ENCODE data around the gene TBP.

- TF ChIP-seq ZBTB7A (IDR thresholded peaks at IDR 0.05; ENCODE audit: low read depth) = no peak
- TF ChIP-seq REST (IDR thresholded peaks at IDR 0.05; ENCODE audit: low read depth) = no peak
- TF ChIP-seq TAF1 (IDR thresholded peaks at IDR 0.05; ENCODE audit: low read depth) = no peak
- no peak for TF ChIP-seq TCF12 (IDR thresholded peaks at IDR 0.05; ENCODE audit: low read depth)
- TF ChIP-seq TEAD4 (IDR thresholded peaks at IDR 0.05) = no peak
- no peak for TF ChIP-seq CREB1 (IDR thresholded peaks at IDR 0.05; ENCODE audit: low read depth)
These were observed 30.7 kb upstream of the TBP start for GRCh38 chr6:170523256-170524171.

Measured in Ishikawa (cell line).